Body of pancreas (tissue), 4 donors: ENCODE measurements around the gene PRRC2B. TPM values are rescaled to one million over a fixed set of nuclear protein-coding genes. Genes with fewer than 3 reads are reported as not detected.
A peak's percentile ranks its signal among the peaks of the same experiment; 100 is the strongest.

Experiments used
- ATAC-seq: fragments of 150-250 bp; one replicate; pipeline ENCODE4 v1.9.1; 2016
- DNase-seq, 4 donors: peaks; one replicate each; pipeline ENCODE4 v3.0.0-alpha.2; 2019
- H3K27ac ChIP-seq, 4 donors: fragments of 200-600 bp; sonication (generic); 1 replicate in 3 of 4; 2 replicates in 1 of 4; pipeline versions ENCODE4 v1.5.1 to v1.6.1; 2016 to 2019; ENCODE audit warnings: mild to moderate bottlenecking in 1 of 4, mixed read lengths in 1 of 4, moderate library complexity in 1 of 4
- H3K27me3 ChIP-seq, 2 donors: fragments of 200-600 bp; sonication (generic); one replicate each; pipeline ENCODE4 v1.6.0; 2016; ENCODE audit warnings: mild to moderate bottlenecking in 1 of 2
- H3K36me3 ChIP-seq, 2 donors: fragments of 200-600 bp; sonication (generic); replicated peaks in 1 of 2; 2 replicates each; pipeline ENCODE4 v1.5.1; 2016; ENCODE audit warnings: low read depth in 2 of 2; ENCODE audit not compliant: insufficient read depth in 1 of 2
- H3K4me1 ChIP-seq: fragments of 200-600 bp; sonication (generic); one replicate; pipeline ENCODE4 v1.6.0; 2016
- H3K4me3 ChIP-seq, 2 donors: fragments of 200-600 bp; sonication (generic); 1 replicate in 1 of 2; 2 replicates in 1 of 2; pipeline ENCODE4 v1.5.1; 2016 to 2019
- H3K9me3 ChIP-seq, 3 donors: fragments of 200-600 bp; sonication (generic); 1 replicate in 2 of 3; 2 replicates in 1 of 3; pipeline ENCODE4 v1.5.1; 2016
- CTCF ChIP-seq, 7 experiments: fragments of 450-650 bp in 4 of 7; fragments of 200-600 bp in 3 of 7; sonication (generic) in 3 of 7; IDR thresholded peaks; one replicate each; pipeline ENCODE4 v1.5.1; 2016 to 2019; ENCODE audit warnings: antibody characterized with exemption in 7 of 7
- POLR2A ChIP-seq, 3 donors: fragments of 450-650 bp; IDR thresholded peaks; one replicate each; pipeline ENCODE4 v1.6.1; 2016; ENCODE audit warnings: antibody characterized with exemption in 3 of 3, mild to moderate bottlenecking in 2 of 3
- WGBS, 2 donors: methylation state at CpG; one replicate each; pipeline ENCODE4 v1.1.5; 2017; 5-methylcytosine and 5-hydroxymethylcytosine counted together
- intact Hi-C: fragments of 100-400 bp; cut with DNase I; formaldehyde crosslinking; loops from one replicate; pipeline ENCODE4 v1.15.1; 2023
- total RNA-seq, 2 donors: library from RNA; depleted of rRNA; stranded (reverse); fragments of >200 nt; gene quantifications; one replicate each; pipeline ENCODE4 v1.1.0, GENCODE V29; 2016

Gene PRRC2B
- total RNA-seq, 2 donors from 2014 or later = 78.3 to 177 TPM

- peak overlapping the region in 3 of 4 donors; percentile 2 to 72 (median 21) for H3K27ac ChIP-seq
- DNase-seq = no peak
- no peaks in the 10 kb centered on the region for H3K27me3 ChIP-seq
- H3K4me1 ChIP-seq = peaks cover 72% of the 10 kb centered on the region
- H3K4me3 ChIP-seq = no peak overlapping the region
- TF ChIP-seq POLR2A (IDR thresholded peaks at IDR 0.05) (no peak), CTCF (IDR thresholded peaks at IDR 0.05) (no peak)
- no peaks in the 10 kb centered on the region for H3K9me3 ChIP-seq
- ATAC-seq = no peak
- 70 to 82% methylated on average over 8 of the region's 8 CpGs for WGBS, 2 donors
- intact Hi-C loops = loop anchor here (10.0 kb wide), 1 partner anchor 47 kb away; no protein-coding TSS in a partner anchor
- no peaks in the 10 kb centered on the region for H3K36me3 ChIP-seq
These were observed 27.8 kb downstream of the PRRC2B start for GRCh38 chr9:131421691-131422090.

GRCh38 chr9:131422241-131422792 is 28.4 kb downstream of the PRRC2B start:
- peak in 4 of 7 experiments; percentile 24 to 42 (median 29) for TF ChIP-seq CTCF (IDR thresholded peaks at IDR 0.05)
- TF ChIP-seq POLR2A (IDR thresholded peaks at IDR 0.05) = no peak
- H3K27ac ChIP-seq = peak overlapping the region in 3 of 4 donors; percentile 60 to 76 (median 72)
- peaks cover 67% of the 10 kb centered on the region for H3K4me1 ChIP-seq
- ATAC-seq = peak; percentile 12
- H3K27me3 ChIP-seq = no peaks in the 10 kb centered on the region
- H3K4me3 ChIP-seq = no peak overlapping the region
- 50 to 52% methylated on average over 10 to 12 of the region's 12 CpGs for WGBS, 2 donors
- H3K9me3 ChIP-seq = no peaks in the 10 kb centered on the region
- intact Hi-C loops = loop anchor here (10.0 kb wide), 1 partner anchor 48 kb away; no protein-coding TSS in a partner anchor
- no peaks in the 10 kb centered on the region for H3K36me3 ChIP-seq
- peak; percentile 36 to 46 (median 39) for DNase-seq

- peak overlapping the region; percentile 27 to 76 (median 66) for H3K27ac ChIP-seq
- H3K4me3 ChIP-seq = no peak overlapping the region
- TF ChIP-seq POLR2A (IDR thresholded peaks at IDR 0.05) = no peak
- TF ChIP-seq CTCF (IDR thresholded peaks at IDR 0.05) = no peak
- H3K4me1 ChIP-seq = peaks cover 58% of the 10 kb centered on the region
- WGBS, 2 donors = 11 to 19% methylated on average over 9 to 14 of the region's 14 CpGs
- intact Hi-C loops = loop anchor here (10.0 kb wide), 1 partner anchor 48 kb away; no protein-coding TSS in a partner anchor
- no peaks in the 10 kb centered on the region for H3K36me3 ChIP-seq
- DNase-seq = peak; percentile 54 to 81 (median 74)
- no peaks in the 10 kb centered on the region for H3K27me3 ChIP-seq
- H3K9me3 ChIP-seq = no peaks in the 10 kb centered on the region
- ATAC-seq = peak; percentile 63
These were observed 29.3 kb downstream of the PRRC2B start for GRCh38 chr9:131423171-131423581.

GRCh38 chr9:131426545-131426944 is 32.7 kb downstream of the PRRC2B start:
- no peak for ATAC-seq
- WGBS, 2 donors = 100% methylated on average over 2 to 3 of the region's 3 CpGs
- intact Hi-C loops = loop anchor here (10.0 kb wide), 1 partner anchor 52 kb away; no protein-coding TSS in a partner anchor
- Histone ChIP-seq H3K4me1 (peaks cover 40% of the 10 kb centered on the region), H3K4me3 (no peak overlapping the region), H3K36me3 (no peaks in the 10 kb centered on the region), H3K9me3 (no peaks in the 10 kb centered on the region), H3K27me3 (no peaks in the 10 kb centered on the region), H3K27ac (no peak overlapping the region)
- no peak for TF ChIP-seq POLR2A (IDR thresholded peaks at IDR 0.05)
- TF ChIP-seq CTCF (IDR thresholded peaks at IDR 0.05) = no peak
- DNase-seq = no peak
